Measurements from ENCODE around the gene CEP72. TPM values are rescaled to one million over a fixed set of nuclear protein-coding genes. Genes with fewer than 3 reads are reported as not detected.

CEP72 gene
- total RNA-seq, 2 experiments from 2014 or later = 27.0 to 28.9 TPM

- ChIA-PET POLR2A (interaction anchor here (0.7 kb wide), 1 partner anchor 273 kb away, joined by 3 read pairs; no protein-coding TSS in a partner anchor), CTCF (no interaction called here)
- H3K27ac Mint-ChIP-seq = no peak overlapping the region
- ATAC-seq (no peak), DNase-seq (no peak)
- no peak overlapping the region for H3K4me3 Mint-ChIP-seq
- intact Hi-C loops (cut with micrococcal nuclease) = no loop called here
- H3K4me1 Mint-ChIP-seq (ENCODE audit: low read depth) = no peaks in the 10 kb centered on the region
- no peaks in the 10 kb centered on the region for H3K27me3 Mint-ChIP-seq
- no peak for TF ChIP-seq CTCF (IDR thresholded peaks at IDR 0.05)
- H3K9me3 Mint-ChIP-seq = no peaks in the 10 kb centered on the region
- peaks cover 25% of the 10 kb centered on the region for H3K36me3 Mint-ChIP-seq (ENCODE audit: low read depth)
Measured at GRCh38 chr5:641331-641765, 29.2 kb downstream of the CEP72 start.

- no peaks in the 10 kb centered on the region for H3K9me3 Mint-ChIP-seq
- peaks cover 17% of the 10 kb centered on the region for H3K36me3 Mint-ChIP-seq (ENCODE audit: low read depth)
- CTCF ChIA-PET = no interaction called here
- H3K27me3 Mint-ChIP-seq = no peaks in the 10 kb centered on the region
- H3K27ac Mint-ChIP-seq = no peak overlapping the region
- no peak for TF ChIP-seq CTCF (IDR thresholded peaks at IDR 0.05)
- H3K4me3 Mint-ChIP-seq = no peak overlapping the region
- DNase-seq (no peak), ATAC-seq (no peak)
- POLR2A ChIA-PET = no interaction called here
- intact Hi-C loops (cut with micrococcal nuclease) = no loop called here
- H3K4me1 Mint-ChIP-seq (ENCODE audit: low read depth) = no peaks in the 10 kb centered on the region
Measured at GRCh38 chr5:642481-642880, 30.3 kb downstream of the CEP72 start.

- no peaks in the 10 kb centered on the region for H3K27me3 Mint-ChIP-seq
- ATAC-seq = no peak
- DNase-seq = no peak
- H3K27ac Mint-ChIP-seq = no peak overlapping the region
- CTCF ChIA-PET = interaction anchor here (0.7 kb wide), 1 partner anchor 33 kb away, joined by 3 read pairs; no protein-coding TSS in a partner anchor
- H3K4me1 Mint-ChIP-seq (ENCODE audit: low read depth) = no peaks in the 10 kb centered on the region
- POLR2A ChIA-PET = no interaction called here
- peaks cover 11% of the 10 kb centered on the region for H3K36me3 Mint-ChIP-seq (ENCODE audit: low read depth)
- H3K4me3 Mint-ChIP-seq = no peak overlapping the region
- no peaks in the 10 kb centered on the region for H3K9me3 Mint-ChIP-seq
- intact Hi-C loops (cut with micrococcal nuclease) = no loop called here
- TF ChIP-seq CTCF (IDR thresholded peaks at IDR 0.05) = no peak
Measured at GRCh38 chr5:643351-643801, 31.2 kb downstream of the CEP72 start.

- Mint-ChIP-seq H3K27me3 (no peaks in the 10 kb centered on the region), H3K36me3 (ENCODE audit: low read depth) (peaks cover 11% of the 10 kb centered on the region), H3K27ac (no peak overlapping the region), H3K4me3 (no peak overlapping the region), H3K9me3 (no peaks in the 10 kb centered on the region), H3K4me1 (ENCODE audit: low read depth) (no peaks in the 10 kb centered on the region)
- no peak for TF ChIP-seq CTCF (IDR thresholded peaks at IDR 0.05)
- CTCF ChIA-PET = interaction anchor here (0.7 kb wide), 1 partner anchor 32 kb away, joined by 3 read pairs; no protein-coding TSS in a partner anchor
- intact Hi-C loops (cut with micrococcal nuclease) = no loop called here
- POLR2A ChIA-PET = no interaction called here
- no peak for DNase-seq
- ATAC-seq = no peak
Measured at GRCh38 chr5:643811-644271, 31.7 kb downstream of the CEP72 start.

GRCh38 chr5:644509-644908 is 32.4 kb downstream of the CEP72 start:
- no peak for TF ChIP-seq CTCF (IDR thresholded peaks at IDR 0.05)
- ChIA-PET CTCF (no interaction called here), POLR2A (no interaction called here)
- Mint-ChIP-seq H3K4me3 (no peak overlapping the region), H3K4me1 (ENCODE audit: low read depth) (no peaks in the 10 kb centered on the region), H3K27ac (no peak overlapping the region), H3K27me3 (no peaks in the 10 kb centered on the region), H3K36me3 (ENCODE audit: low read depth) (peaks cover 11% of the 10 kb centered on the region), H3K9me3 (no peaks in the 10 kb centered on the region)
- DNase-seq (no peak), ATAC-seq (no peak)
- intact Hi-C loops (cut with micrococcal nuclease) = no loop called here
